Measurements from ENCODE around the gene DYRK2. TPM values are rescaled to one million over a fixed set of nuclear protein-coding genes. Genes with fewer than 3 reads are reported as not detected.

DYRK2 gene
- total and polyA plus RNA-seq, 2 experiments from 2014 or later: 7.1 to 34.1 TPM

- no peak for ATAC-seq
- no peak overlapping the region for H3K4me3 Mint-ChIP-seq
- no peaks in the 10 kb centered on the region for H3K9me2 ChIP-seq (ENCODE audit: insufficient read depth)
Measured at GRCh38 chr12:67702136-67702535, 53.6 kb downstream of the DYRK2 start.

More at GRCh38 chr12:67702136-67702535, 53.6 kb downstream of the DYRK2 start:
- Histone ChIP-seq H3K4me3 (no peak overlapping the region), H3K27me3 (ENCODE audit: insufficient read depth) (no peaks in the 10 kb centered on the region), H2AFZ (no peak overlapping the region), H3K4me2 (no peak overlapping the region), H3K79me2 (replicated peaks; ENCODE audit: insufficient read depth) (no peaks in the 10 kb centered on the region), H3K36me3 (ENCODE audit: insufficient read depth) (no peaks in the 10 kb centered on the region), H3K4me1 (ENCODE audit: insufficient read depth) (peaks cover 7% of the 10 kb centered on the region), H3F3A (replicated peaks; ENCODE audit: low read depth) (no peaks in the 10 kb centered on the region), H3K27ac (ENCODE audit: low read depth) (no peak overlapping the region), H4K20me1 (replicated peaks; ENCODE audit: insufficient read depth) (no peaks in the 10 kb centered on the region)
- H3K27me3 Mint-ChIP-seq (ENCODE audit: insufficient read depth, low read depth, poor library complexity): no peaks in the 10 kb centered on the region
- no peaks in the 10 kb centered on the region for H3K36me3 Mint-ChIP-seq (ENCODE audit: low read depth)
- DNase-seq (ENCODE audit: low spot score): no peak
- H3K9me3 Mint-ChIP-seq: no peaks in the 10 kb centered on the region
- TF ChIP-seq REST (IDR thresholded peaks at IDR 0.05; ENCODE audit: unreplicated experiment) (no peak), NANOG (IDR thresholded peaks at IDR 0.05; ENCODE audit: borderline replicate concordance) (no peak), CTCF (conservative IDR thresholded peaks at IDR 0.05; ENCODE audit: low read depth in 2 of 2) (no peak), EZH2phosphoT487 (IDR thresholded peaks at IDR 0.05; ENCODE audit: unreplicated experiment) (no peak), ETS1 (IDR thresholded peaks at IDR 0.05) (no peak), JUNB (IDR thresholded peaks at IDR 0.05; ENCODE audit: unreplicated experiment) (no peak), EZH2 (IDR thresholded peaks at IDR 0.05; ENCODE audit: low read depth, unreplicated experiment) (no peak), STAT1 (IDR thresholded peaks at IDR 0.05; ENCODE audit: unreplicated experiment) (no peak), CREB1 (CRISPR knock-in tag; IDR thresholded peaks at IDR 0.05; ENCODE audit: low read depth) (no peak), ZNF114 (CRISPR knock-in tag; IDR thresholded peaks at IDR 0.05) (no peak), ZNF462 (CRISPR knock-in tag; IDR thresholded peaks at IDR 0.05) (no peak)
- H3K27ac Mint-ChIP-seq: no peak overlapping the region
- H3K4me1 Mint-ChIP-seq: peaks cover 10% of the 10 kb centered on the region

Data from GM23338 (cell line).